ENCODE data around the gene NCF2. TPM values are rescaled to one million over a fixed set of nuclear protein-coding genes. Genes with fewer than 3 reads are reported as not detected.
A peak's percentile ranks its signal among the peaks of the same experiment; 100 is the strongest.

Gene NCF2, protein sequence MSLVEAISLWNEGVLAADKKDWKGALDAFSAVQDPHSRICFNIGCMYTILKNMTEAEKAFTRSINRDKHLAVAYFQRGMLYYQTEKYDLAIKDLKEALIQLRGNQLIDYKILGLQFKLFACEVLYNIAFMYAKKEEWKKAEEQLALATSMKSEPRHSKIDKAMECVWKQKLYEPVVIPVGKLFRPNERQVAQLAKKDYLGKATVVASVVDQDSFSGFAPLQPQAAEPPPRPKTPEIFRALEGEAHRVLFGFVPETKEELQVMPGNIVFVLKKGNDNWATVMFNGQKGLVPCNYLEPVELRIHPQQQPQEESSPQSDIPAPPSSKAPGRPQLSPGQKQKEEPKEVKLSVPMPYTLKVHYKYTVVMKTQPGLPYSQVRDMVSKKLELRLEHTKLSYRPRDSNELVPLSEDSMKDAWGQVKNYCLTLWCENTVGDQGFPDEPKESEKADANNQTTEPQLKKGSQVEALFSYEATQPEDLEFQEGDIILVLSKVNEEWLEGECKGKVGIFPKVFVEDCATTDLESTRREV
- total RNA-seq, result 1 to 10 TPM; 6.0 to 9.8 TPM

DNA sequence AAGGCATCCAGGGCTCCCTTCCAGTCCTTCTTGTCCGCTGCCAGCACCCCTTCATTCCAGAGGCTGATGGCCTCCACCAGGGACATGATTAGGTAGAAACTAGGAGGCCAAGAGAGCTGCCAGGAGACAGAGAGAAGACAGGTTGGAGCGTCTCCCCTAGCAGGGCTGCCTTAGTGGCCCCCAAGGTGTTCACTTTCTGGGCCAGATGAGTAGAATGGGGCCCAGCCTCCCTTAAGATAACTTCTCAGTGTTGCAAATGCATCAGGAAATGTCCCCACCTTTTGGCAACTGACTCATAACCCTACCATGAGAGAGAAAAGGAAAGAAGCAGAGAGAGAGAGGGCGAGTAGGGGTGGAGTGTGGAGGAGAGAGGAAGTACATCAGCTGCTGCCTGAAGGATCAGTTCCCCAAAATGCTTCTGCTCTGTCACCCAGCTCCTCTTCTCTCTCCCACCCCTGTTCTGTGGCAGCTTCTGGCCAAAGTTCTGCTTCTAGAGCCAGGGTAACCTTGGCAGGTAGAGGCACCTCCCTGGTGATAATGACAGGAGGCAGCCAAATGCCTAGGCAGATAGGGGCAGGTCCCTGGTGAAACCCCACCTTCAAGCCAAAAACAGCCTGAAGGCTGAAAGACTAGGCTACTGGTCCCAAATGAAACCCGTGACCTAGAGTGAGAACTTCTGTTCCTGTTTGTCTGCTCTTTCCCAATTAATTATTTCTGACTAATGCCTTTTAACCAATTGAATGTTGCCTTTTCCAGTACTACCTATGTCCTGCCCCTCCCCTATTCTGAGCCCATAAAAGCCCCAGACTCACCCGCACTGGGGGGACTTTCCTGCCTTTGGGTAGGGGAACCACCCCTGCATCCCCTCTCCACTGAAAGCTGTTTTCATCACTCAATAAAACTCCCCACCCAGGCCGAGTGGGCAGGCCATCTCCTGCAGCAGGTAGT is at the start of gene NCF2:
NCF2 (minus strand) TSS at position 216 of the 948 bp plus-strand sequence; CDS start at position 86, 130 bp downstream.
- DNase-seq (peak; percentile 84), ATAC-seq (peak; percentile 98)
- CTCF ChIA-PET, result interaction anchor here (0.6 to 1.9 kb wide), 5 partner anchors 11 to 122 kb away, joined by 3 to 10 read pairs (median 3); no protein-coding TSS in a partner anchor
- no peaks in the 10 kb centered on the region for H3K36me3 Mint-ChIP-seq
- H3K9me3 Mint-ChIP-seq (ENCODE audit: low read depth), result no peaks in the 10 kb centered on the region
- H3K4me1 Mint-ChIP-seq, result peaks cover 39% of the 10 kb centered on the region
- H3K27ac Mint-ChIP-seq, result peak within 1 kb of the TSS; percentile 87
- peaks cover 2% of the 10 kb centered on the region for H3K27me3 Mint-ChIP-seq
- H3K4me3 Mint-ChIP-seq, result peak within 1 kb of the TSS; percentile 55

DNA sequence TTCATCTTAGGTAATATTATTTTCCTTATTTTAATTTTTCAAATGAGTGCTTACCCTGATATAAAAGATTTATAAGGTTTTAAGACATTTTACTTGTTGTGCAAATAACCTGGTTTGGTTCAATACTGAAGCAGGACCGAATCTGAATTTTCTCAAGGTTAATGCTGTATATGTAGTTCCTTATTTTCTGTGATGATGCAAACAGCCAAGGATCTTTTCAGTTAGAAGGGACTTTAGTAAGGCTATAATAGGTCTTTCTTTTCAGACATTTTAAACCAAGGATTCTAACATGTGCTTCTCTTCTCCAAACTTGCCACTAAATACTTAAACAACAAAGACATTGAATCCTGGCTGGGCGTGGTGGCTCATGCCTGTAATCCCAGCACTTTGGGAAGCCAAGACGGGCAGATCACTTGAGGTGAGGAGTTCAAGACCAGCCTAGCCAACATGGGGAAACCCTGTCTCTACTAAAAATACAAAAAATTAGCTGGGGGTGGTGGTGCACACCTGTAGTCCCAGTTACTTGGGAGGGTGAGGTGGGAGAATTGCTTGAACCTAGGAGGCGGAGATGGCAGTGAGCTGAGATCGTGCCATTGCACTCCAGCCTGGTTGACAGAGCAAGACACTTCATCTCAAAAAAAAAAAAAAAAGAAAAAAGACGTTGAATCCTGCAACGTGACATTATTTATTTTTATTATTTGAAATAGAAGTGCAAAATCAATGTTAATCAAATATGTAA is 48.6 kb upstream of the NCF2 start:
- Mint-ChIP-seq H3K27ac (no peak overlapping the region), H3K4me1 (peaks cover 17% of the 10 kb centered on the region), H3K27me3 (peaks cover 24% of the 10 kb centered on the region), H3K9me3 (ENCODE audit: low read depth) (no peaks in the 10 kb centered on the region), H3K36me3 (peaks cover 11% of the 10 kb centered on the region), H3K4me3 (no peak overlapping the region)
- no peak for DNase-seq
- CTCF ChIA-PET, result interaction anchor here (2.3 kb wide), 1 partner anchor 16 kb away, joined by 10 read pairs; no protein-coding TSS in a partner anchor
- no peak for ATAC-seq

DNA sequence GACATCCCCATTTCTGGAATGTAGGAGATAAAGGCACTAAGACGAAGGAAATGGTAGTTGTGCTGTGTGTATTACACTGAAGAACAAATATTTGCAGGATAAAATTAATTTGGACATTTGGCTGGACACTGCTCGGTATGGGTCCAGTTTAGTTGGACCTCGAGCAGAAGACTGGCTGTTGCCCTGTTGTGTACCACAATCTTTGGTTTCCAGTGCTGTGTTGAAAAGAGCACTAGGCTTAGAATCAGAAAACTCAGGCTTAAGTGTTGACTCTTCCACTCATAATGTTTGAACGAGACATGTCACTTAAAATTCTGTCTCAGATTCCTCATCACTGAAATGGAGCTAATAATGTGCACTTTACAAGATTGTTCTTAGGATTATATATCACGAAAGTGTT is 46.5 kb upstream of the NCF2 start:
- H3K4me3 Mint-ChIP-seq, result peak overlapping the region; percentile 98
- H3K9me3 Mint-ChIP-seq (ENCODE audit: low read depth), result no peaks in the 10 kb centered on the region
- H3K4me1 Mint-ChIP-seq, result peaks cover 27% of the 10 kb centered on the region
- H3K27ac Mint-ChIP-seq, result no peak overlapping the region
- ATAC-seq (no peak), DNase-seq (no peak)
- peaks cover 23% of the 10 kb centered on the region for H3K36me3 Mint-ChIP-seq
- CTCF ChIA-PET, result interaction anchor here (2.3 kb wide), 1 partner anchor 18 kb away, joined by 10 read pairs; no protein-coding TSS in a partner anchor
- peaks cover 24% of the 10 kb centered on the region for H3K27me3 Mint-ChIP-seq

DNA sequence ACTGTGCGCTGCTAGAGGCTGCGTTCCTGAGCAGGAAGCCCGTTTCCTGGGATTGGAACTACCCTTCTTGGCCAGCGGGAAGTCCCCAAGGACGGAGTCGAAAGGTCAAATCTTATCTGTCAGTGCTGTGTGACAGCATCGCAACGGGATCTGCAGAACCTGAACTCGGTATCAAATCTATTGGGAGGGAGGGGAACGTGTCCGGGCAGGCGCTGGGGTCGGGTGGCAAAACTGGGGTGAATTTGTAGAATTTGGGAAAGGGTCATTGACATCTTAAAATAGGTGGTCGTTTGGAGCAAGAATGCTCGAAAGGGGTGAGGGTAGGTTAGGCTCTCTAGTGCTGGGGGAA is 46.0 kb upstream of the NCF2 start:
- no peaks in the 10 kb centered on the region for H3K9me3 Mint-ChIP-seq (ENCODE audit: low read depth)
- DNase-seq, result no peak
- H3K27me3 Mint-ChIP-seq, result peaks cover 20% of the 10 kb centered on the region
- H3K4me1 Mint-ChIP-seq, result peaks cover 27% of the 10 kb centered on the region
- H3K36me3 Mint-ChIP-seq, result peaks cover 26% of the 10 kb centered on the region
- peak overlapping the region; percentile 100 for H3K27ac Mint-ChIP-seq
- peak overlapping the region; percentile 98 for H3K4me3 Mint-ChIP-seq
- CTCF ChIA-PET, result interaction anchor here (1.1 to 5.5 kb wide), 3 partner anchors 8 to 49 kb away, joined by 3 to 38 read pairs (median 6); partner anchors contain the start of gene APOBEC4
- no peak for ATAC-seq

DNA sequence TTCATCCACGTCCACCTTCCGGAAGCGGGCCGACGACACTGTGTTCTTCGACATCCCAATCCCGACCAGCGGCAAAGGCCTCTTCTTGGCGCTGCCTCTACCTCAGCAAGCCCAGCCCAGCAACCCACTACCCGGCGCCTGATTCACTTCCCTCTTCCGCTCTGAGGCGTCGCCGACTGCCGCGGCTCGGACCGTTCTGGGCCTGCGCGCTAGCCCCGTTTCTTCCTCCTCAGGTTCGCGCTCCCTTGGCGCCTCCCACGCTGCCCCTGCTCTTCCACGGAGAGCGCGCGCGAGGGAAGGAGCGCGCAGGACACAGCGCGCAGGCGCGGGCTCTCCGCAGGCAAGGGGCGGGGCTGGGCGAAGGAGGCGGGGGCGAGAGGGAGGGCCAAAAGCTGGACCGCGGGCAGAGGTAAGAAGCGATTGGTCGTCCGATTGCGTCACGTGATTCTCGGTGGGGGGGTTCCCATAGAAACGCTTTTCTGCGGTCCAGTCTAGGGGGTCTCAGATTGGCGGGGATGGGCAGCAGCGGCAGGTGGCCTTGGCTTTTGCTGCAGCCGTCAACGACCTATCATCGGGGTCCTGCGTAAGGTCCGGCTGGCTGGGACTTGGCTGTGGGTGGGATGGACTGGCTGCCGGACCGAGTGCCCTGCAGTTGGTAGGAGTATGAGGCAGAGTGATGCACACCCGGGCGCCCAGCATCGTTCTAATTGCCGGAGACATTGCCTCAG is 45.5 kb upstream of the NCF2 start, which contains the start of gene ARPC5:
ARPC5 (minus strand) TSS at position 178 of the 728 bp plus-strand sequence; CDS start at position 54, 124 bp downstream.
- peak within 1 kb of the TSS; percentile 100 for H3K27ac Mint-ChIP-seq
- H3K9me3 Mint-ChIP-seq (ENCODE audit: low read depth), result no peaks in the 10 kb centered on the region
- H3K4me3 Mint-ChIP-seq, result peak within 1 kb of the TSS; percentile 98
- peak; percentile 97 for DNase-seq
- peak; percentile 94 for ATAC-seq
- H3K27me3 Mint-ChIP-seq, result peaks cover 19% of the 10 kb centered on the region
- CTCF ChIA-PET, result interaction anchor here (1.1 to 5.5 kb wide), 4 partner anchors 9 to 280 kb away, joined by 3 to 38 read pairs (median 4); partner anchors contain the start of gene APOBEC4
- peaks cover 29% of the 10 kb centered on the region for H3K36me3 Mint-ChIP-seq
- H3K4me1 Mint-ChIP-seq, result peaks cover 30% of the 10 kb centered on the region

DNA sequence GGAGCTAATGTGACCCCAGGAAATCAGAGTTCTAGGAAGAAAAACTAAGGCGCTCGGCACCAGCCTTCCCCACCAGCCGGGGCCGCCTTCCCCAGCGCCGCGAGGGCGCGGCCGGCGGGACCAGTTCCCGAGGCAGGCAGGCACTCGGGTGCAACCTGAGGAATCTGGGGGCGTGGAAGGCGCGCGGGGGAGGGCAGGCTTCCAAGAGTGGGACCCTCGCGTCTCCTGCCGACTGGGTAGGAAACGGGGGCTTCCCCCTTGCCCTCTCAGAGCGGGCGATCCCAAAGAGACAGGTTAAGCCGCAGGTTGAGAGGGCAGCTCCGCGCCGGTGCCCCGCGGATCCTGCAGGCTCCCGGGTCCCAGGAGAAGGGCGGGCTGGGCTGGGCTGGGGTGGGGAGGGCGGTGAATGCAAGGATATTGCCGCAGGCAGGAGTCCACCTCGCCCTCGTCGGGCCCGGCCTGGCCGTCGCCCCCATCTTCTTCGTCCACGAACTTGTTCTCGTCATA is 44.9 kb upstream of the NCF2 start:
- peak; percentile 57 for DNase-seq

DNA sequence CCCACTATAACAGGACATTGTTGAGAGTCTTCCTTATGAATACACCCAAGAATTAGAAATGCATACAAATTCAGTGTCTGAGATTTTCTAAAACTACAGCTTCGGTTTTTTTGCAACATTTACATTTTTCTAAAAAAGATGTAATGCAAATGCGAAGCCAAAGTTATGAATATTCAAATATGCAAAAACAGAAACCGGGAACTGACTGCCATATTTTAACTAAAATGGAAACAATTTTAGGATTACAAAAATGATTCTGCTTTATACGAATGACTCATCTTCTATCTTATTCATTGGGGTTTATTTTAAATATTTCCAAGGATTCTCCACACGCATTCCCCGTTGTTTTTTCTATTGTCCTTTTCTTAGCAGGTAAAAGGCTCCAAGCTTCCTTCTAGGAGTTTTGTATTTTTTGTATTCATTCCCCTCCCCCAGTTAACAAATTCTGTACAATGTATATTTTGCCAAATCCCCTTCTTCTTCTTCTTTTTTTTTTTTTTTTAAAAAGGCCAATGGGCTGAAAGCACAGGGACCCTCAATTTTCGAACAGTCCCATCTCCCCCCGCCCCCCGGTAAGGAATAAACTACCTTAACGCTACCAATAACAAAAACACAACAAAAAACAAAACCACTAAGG is 44.3 kb upstream of the NCF2 start:
- Mint-ChIP-seq H3K27me3 (peaks cover 12% of the 10 kb centered on the region), H3K27ac (peak overlapping the region; percentile 100), H3K9me3 (ENCODE audit: low read depth) (no peaks in the 10 kb centered on the region), H3K4me3 (peak overlapping the region; percentile 98), H3K36me3 (peaks cover 38% of the 10 kb centered on the region), H3K4me1 (peaks cover 38% of the 10 kb centered on the region)
- DNase-seq (no peak), ATAC-seq (no peak)
- CTCF ChIA-PET, result interaction anchor here (0.8 to 5.5 kb wide), 9 partner anchors 10 to 282 kb away, joined by 3 to 38 read pairs (median 6); partner anchors contain the start of genes APOBEC4 and NCF2

More for the DNA sequence above, 44.9 kb upstream of the NCF2 start:
- peak overlapping the region; percentile 100 for H3K27ac Mint-ChIP-seq
- no peaks in the 10 kb centered on the region for H3K9me3 Mint-ChIP-seq (ENCODE audit: low read depth)
- ATAC-seq, result peak; percentile 6
- peak overlapping the region; percentile 98 for H3K4me3 Mint-ChIP-seq
- CTCF ChIA-PET, result interaction anchor here (1.1 to 5.5 kb wide), 4 partner anchors 9 to 281 kb away, joined by 3 to 38 read pairs (median 4); partner anchors contain the start of gene APOBEC4
- peaks cover 18% of the 10 kb centered on the region for H3K27me3 Mint-ChIP-seq
- H3K4me1 Mint-ChIP-seq, result peaks cover 35% of the 10 kb centered on the region
- peaks cover 34% of the 10 kb centered on the region for H3K36me3 Mint-ChIP-seq

DNA sequence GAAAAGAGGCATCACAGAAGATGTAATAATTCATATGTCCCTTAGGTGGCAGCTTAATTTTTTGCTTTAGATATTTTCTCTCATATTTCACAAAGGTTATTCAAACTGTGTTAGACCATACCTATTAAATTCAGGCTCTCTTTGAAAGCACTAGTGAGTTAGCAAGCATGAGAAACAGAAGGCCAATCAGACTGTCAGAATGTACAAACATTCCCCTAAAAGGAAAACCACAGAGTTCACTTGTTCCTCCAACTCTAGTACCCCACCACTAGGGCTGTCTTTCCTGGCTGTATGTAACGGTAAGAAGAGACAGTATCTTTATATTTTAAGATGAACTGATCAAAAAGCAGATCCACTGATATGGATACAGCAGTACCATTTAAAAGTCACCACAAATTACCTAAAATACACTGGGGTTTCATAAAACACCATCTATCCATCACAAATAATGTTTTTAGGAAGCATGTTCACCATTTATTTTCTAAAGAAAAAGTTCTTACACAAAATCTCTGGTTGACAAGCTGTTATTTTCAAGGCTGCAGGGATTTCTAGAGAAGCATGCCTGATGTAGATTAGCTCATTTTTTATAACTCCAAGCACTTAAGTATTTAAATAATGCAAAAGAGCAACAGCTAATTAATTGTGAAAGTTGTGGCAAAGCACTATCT is 43.6 kb upstream of the NCF2 start:
- peaks cover 45% of the 10 kb centered on the region for H3K36me3 Mint-ChIP-seq
- ATAC-seq (peak; percentile 27), DNase-seq (peak; percentile 52)
- peak overlapping the region; percentile 98 for H3K4me3 Mint-ChIP-seq
- peak overlapping the region; percentile 100 for H3K27ac Mint-ChIP-seq
- H3K9me3 Mint-ChIP-seq (ENCODE audit: low read depth), result no peaks in the 10 kb centered on the region
- peaks cover 45% of the 10 kb centered on the region for H3K4me1 Mint-ChIP-seq
- H3K27me3 Mint-ChIP-seq, result peaks cover 10% of the 10 kb centered on the region
- CTCF ChIA-PET, result interaction anchor here (0.7 to 5.5 kb wide), 9 partner anchors 10 to 282 kb away, joined by 3 to 38 read pairs (median 5); partner anchors contain the start of genes APOBEC4 and NCF2

DNA sequence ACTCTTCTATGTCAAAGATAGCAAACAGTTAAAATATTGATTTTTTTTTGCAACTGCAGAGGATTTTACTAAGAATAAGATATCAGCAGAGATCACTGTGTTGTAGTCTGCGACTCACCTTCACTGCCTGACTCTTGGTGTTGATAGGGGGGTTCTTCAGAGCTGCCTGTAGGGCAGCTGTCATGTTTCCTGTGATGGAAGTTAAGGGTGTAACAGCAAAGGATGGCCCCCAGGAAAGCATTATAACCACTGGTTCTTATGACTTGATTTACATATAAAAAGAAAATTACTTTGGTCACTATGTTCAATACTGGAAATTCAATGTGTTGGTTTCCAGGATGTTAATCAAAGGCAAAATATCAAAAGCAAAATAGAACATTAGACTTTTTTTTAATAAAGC is 42.7 kb upstream of the NCF2 start:
- Mint-ChIP-seq H3K4me1 (peaks cover 53% of the 10 kb centered on the region), H3K36me3 (peaks cover 53% of the 10 kb centered on the region), H3K4me3 (peak overlapping the region; percentile 98), H3K27ac (peak overlapping the region; percentile 100), H3K9me3 (ENCODE audit: low read depth) (no peaks in the 10 kb centered on the region), H3K27me3 (peaks cover 5% of the 10 kb centered on the region)
- CTCF ChIA-PET, result interaction anchor here (0.7 to 5.5 kb wide), 7 partner anchors 14 to 283 kb away, joined by 3 to 38 read pairs (median 7); partner anchors contain the start of genes APOBEC4 and NCF2
- DNase-seq (peak; percentile 49), ATAC-seq (no peak)

DNA sequence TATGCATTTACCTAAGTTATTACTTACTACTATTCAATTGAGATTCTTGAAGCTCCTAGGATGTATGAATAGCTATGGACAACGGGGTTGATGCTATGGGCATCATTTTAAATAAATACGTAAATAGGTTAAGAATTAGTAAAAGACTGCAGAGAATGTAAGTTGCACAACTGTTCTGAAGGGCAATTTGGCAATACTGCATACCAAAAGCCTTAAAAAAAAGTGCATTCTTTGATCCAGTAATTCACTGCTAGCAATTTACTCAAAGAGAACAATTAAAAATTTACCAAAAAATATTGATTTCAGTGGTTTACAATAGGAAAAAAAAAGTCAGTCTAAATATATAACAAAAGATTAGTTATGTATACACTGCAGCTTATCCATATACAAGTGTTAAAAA is 41.9 kb upstream of the NCF2 start:
- CTCF ChIA-PET, result interaction anchor here (1.5 to 5.5 kb wide), 3 partner anchors 22 to 161 kb away, joined by 3 to 38 read pairs (median 10); partner anchors contain the start of gene APOBEC4
- H3K9me3 Mint-ChIP-seq (ENCODE audit: low read depth), result no peaks in the 10 kb centered on the region
- peaks cover 54% of the 10 kb centered on the region for H3K4me1 Mint-ChIP-seq
- no peak overlapping the region for H3K27ac Mint-ChIP-seq
- peaks cover 3% of the 10 kb centered on the region for H3K27me3 Mint-ChIP-seq
- H3K4me3 Mint-ChIP-seq, result peak overlapping the region; percentile 48
- peaks cover 54% of the 10 kb centered on the region for H3K36me3 Mint-ChIP-seq
- DNase-seq, result no peak
- ATAC-seq, result no peak
